Panc1 (cell line): ENCODE results near the gene TBC1D32. TPM values are rescaled to one million over a fixed set of nuclear protein-coding genes. Genes with fewer than 3 reads are reported as not detected.

Source experiments
- ATAC-seq: fragments of 200-7000 bp; cut with Tn5 transposase; 2 replicates; pipeline ENCODE4 v1.9.1; 2020; ENCODE audit warnings: mild to moderate bottlenecking, moderate library complexity
- BruUV-seq: library from RNA; stranded (reverse); fragments of 400-500 nt; replicated peaks from 2 replicates; lab custom pipeline; 2021; lab: Mats Ljungman, UMichigan
- CTCF ChIA-PET: fragments of 300-600 bp; sonication (Branson Sonifier 250); formaldehyde crosslinking; loops from one replicate; lab custom pipeline; 2022; ENCODE audit warnings: antibody characterized with exemption; lab: Charles Lee
- POLR2A ChIA-PET: fragments of 300-600 bp; sonication (Branson Sonifier 250); formaldehyde crosslinking; loops from one replicate; lab custom pipeline; 2022; ENCODE audit warnings: antibody characterized with exemption; lab: Charles Lee
- DNase-seq: peaks from one replicate; pipeline ENCODE4 v3.0.0-alpha.2; 2010; ENCODE audit warnings: low read depth, low spot score
- H3K27ac ChIP-seq: 2 replicates; pipeline ENCODE4 v1.5.1; 2011; ENCODE audit warnings: mild to moderate bottlenecking, low read length, inconsistent platforms
- H3K27me3 ChIP-seq: fragments of 200-500 bp; sonication (Bioruptor generic); 2 replicates; pipeline ENCODE4 v1.6.0; 2014; ENCODE audit warnings: low read length, inconsistent platforms; ENCODE audit not compliant: control insufficient read depth, insufficient read depth
- H3K36me3 ChIP-seq: fragments of 200-500 bp; sonication (Bioruptor generic); 2 replicates; pipeline ENCODE4 v1.5.1; 2014; ENCODE audit warnings: inconsistent platforms, mild to moderate bottlenecking, low read length, moderate library complexity; ENCODE audit not compliant: control insufficient read depth, insufficient read depth
- H3K4me1 ChIP-seq: 2 replicates; pipeline ENCODE4 v1.5.1; 2011; ENCODE audit warnings: inconsistent platforms, mild to moderate bottlenecking, low read length, moderate library complexity; ENCODE audit not compliant: control insufficient read depth, insufficient read depth
- H3K4me3 ChIP-seq, 2 experiments: 2 replicates each; pipeline ENCODE4 v1.5.1; 2011 to 2012; ENCODE audit warnings: low read depth in 2 of 2, low read length in 2 of 2, mild to moderate bottlenecking in 2 of 2, inconsistent platforms in 1 of 2, moderate library complexity in 1 of 2
- H3K9me3 ChIP-seq: fragments of 200-500 bp; sonication (Bioruptor generic); 2 replicates; pipeline ENCODE4 v1.5.1; 2014; ENCODE audit warnings: low read depth, mild to moderate bottlenecking, inconsistent platforms, low read length, moderate library complexity; ENCODE audit not compliant: control insufficient read depth, insufficient read depth
- CTCF ChIP-seq: fragments of 450-650 bp; IDR thresholded peaks from 2 replicates; pipeline ENCODE4 v1.5.1; 2017; ENCODE audit warnings: mild to moderate bottlenecking
- POLR2AphosphoS5 ChIP-seq: IDR thresholded peaks from 2 replicates; pipeline ENCODE4 v1.6.1; 2012; ENCODE audit warnings: mild to moderate bottlenecking, low read depth, low read length, moderate library complexity
- SIN3A ChIP-seq: IDR thresholded peaks from 2 replicates; pipeline ENCODE4 v1.6.1; 2012; ENCODE audit warnings: low read depth, mild to moderate bottlenecking, low read length, moderate library complexity, borderline replicate concordance; ENCODE audit not compliant: insufficient read depth
- TCF7L2 ChIP-seq: IDR thresholded peaks from 2 replicates; pipeline ENCODE4 v1.6.1; 2011; ENCODE audit warnings: mild to moderate bottlenecking, low read depth, low read length, inconsistent platforms
- in situ Hi-C: cut with HindIII; loops from 2 replicates; pipeline ENCODE4 v1.10.0; 2016; ENCODE audit warnings: low sequenced_read_pairs, low pct_unique_long_range_greater_than_20kb
- intact Hi-C: fragments of 100-400 bp; cut with micrococcal nuclease; formaldehyde crosslinking; loops from one replicate; pipeline ENCODE4 v1.10.0; 2022; ENCODE audit not compliant: unreplicated experiment
- total RNA-seq: library from RNA; stranded (reverse); gene quantifications from one replicate; pipeline ENCODE4 v1.2.1, GENCODE V29; 2021; ENCODE audit not compliant: unreplicated experiment
- TF ChIP-seq, protein P1 (sequence below), 2 experiments: IDR thresholded peaks; 2 replicates each; pipeline ENCODE4 v1.6.1; 2011 to 2012; ENCODE audit warnings: low read depth in 2 of 2, control low read depth in 1 of 2, low read length in 1 of 2, mild to moderate bottlenecking in 1 of 2, moderate library complexity in 1 of 2; ENCODE audit not compliant: insufficient read depth in 1 of 2

The TBC1D32 gene
- total RNA-seq, 1 experiment from 2014 or later: 15.8 TPM

GRCh38 chr6:121339639-121340226, 5.5 kb upstream of the TBC1D32 start:
- no peaks in the 10 kb centered on the region for H3K36me3 ChIP-seq
- POLR2A ChIA-PET: no interaction called here
- peaks cover 8% of the 10 kb centered on the region for H3K4me1 ChIP-seq
- H3K27ac ChIP-seq: no peak overlapping the region
- in situ Hi-C loops (no loop called here), intact Hi-C loops (no loop called here)
- no peak for DNase-seq
- TF ChIP-seq TCF7L2: no peak
- TF ChIP-seq CTCF: no peak
- TF ChIP-seq, protein P1, sequence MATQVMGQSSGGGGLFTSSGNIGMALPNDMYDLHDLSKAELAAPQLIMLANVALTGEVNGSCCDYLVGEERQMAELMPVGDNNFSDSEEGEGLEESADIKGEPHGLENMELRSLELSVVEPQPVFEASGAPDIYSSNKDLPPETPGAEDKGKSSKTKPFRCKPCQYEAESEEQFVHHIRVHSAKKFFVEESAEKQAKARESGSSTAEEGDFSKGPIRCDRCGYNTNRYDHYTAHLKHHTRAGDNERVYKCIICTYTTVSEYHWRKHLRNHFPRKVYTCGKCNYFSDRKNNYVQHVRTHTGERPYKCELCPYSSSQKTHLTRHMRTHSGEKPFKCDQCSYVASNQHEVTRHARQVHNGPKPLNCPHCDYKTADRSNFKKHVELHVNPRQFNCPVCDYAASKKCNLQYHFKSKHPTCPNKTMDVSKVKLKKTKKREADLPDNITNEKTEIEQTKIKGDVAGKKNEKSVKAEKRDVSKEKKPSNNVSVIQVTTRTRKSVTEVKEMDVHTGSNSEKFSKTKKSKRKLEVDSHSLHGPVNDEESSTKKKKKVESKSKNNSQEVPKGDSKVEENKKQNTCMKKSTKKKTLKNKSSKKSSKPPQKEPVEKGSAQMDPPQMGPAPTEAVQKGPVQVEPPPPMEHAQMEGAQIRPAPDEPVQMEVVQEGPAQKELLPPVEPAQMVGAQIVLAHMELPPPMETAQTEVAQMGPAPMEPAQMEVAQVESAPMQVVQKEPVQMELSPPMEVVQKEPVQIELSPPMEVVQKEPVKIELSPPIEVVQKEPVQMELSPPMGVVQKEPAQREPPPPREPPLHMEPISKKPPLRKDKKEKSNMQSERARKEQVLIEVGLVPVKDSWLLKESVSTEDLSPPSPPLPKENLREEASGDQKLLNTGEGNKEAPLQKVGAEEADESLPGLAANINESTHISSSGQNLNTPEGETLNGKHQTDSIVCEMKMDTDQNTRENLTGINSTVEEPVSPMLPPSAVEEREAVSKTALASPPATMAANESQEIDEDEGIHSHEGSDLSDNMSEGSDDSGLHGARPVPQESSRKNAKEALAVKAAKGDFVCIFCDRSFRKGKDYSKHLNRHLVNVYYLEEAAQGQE (IDR thresholded peaks at IDR 0.05; ENCODE audit: insufficient read depth in 1 of 2, low read depth in 2 of 2, low read length in 1 of 2): no peak
- TF ChIP-seq POLR2AphosphoS5: no peak
- TF ChIP-seq SIN3A: no peak
- BruUV-seq: no TSS peak
- H3K4me3 ChIP-seq: no peak overlapping the region
- H3K27me3 ChIP-seq: peaks cover 3% of the 10 kb centered on the region
- CTCF ChIA-PET: no interaction called here
- H3K9me3 ChIP-seq: no peaks in the 10 kb centered on the region
- 0 out of 2 replicates have a peak, but pooled peaks have one; percentile 43 for ATAC-seq

- Histone ChIP-seq H3K27ac (no peak overlapping the region), H3K9me3 (no peaks in the 10 kb centered on the region), H3K36me3 (no peaks in the 10 kb centered on the region), H3K27me3 (no peaks in the 10 kb centered on the region), H3K4me3 (no peak overlapping the region), H3K4me1 (peaks cover 8% of the 10 kb centered on the region)
- CTCF ChIA-PET: no interaction called here
- ATAC-seq (no peak), DNase-seq (no peak)
- POLR2A ChIA-PET: no interaction called here
- intact Hi-C loops: no loop called here
- BruUV-seq: no TSS peak
- in situ Hi-C loops: no loop called here
- TF ChIP-seq SIN3A (no peak), CTCF (no peak), POLR2AphosphoS5 (no peak), TCF7L2 (no peak)
- TF ChIP-seq, protein P1 (IDR thresholded peaks at IDR 0.05; ENCODE audit: insufficient read depth in 1 of 2, low read depth in 2 of 2, low read length in 1 of 2): no peak
These were observed 4.7 kb upstream of the TBC1D32 start for GRCh38 chr6:121338956-121339355.
